ENCODE results near the gene KCNK15.

DNA sequence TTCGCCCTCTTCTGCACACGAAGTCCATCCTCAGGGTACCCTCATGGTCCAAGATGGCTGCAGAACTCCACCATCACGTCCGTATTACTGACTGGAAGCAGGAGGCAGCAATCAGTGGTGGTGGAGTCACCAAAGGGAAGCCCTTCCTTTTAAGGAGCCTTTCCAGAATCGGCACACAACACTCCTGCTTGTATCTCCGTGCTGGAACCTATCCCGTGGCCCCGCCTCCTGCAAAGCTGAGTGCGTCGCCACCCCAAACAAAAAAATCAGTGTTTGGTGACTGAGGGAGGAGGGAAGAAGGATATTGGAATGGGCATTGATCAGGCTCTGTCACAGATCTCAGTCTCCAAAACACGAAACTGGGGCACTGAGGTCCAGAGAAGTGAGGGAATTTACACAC lies 36.3 kb upstream of the KCNK15 start:
- TF ChIP-seq, protein P1, sequence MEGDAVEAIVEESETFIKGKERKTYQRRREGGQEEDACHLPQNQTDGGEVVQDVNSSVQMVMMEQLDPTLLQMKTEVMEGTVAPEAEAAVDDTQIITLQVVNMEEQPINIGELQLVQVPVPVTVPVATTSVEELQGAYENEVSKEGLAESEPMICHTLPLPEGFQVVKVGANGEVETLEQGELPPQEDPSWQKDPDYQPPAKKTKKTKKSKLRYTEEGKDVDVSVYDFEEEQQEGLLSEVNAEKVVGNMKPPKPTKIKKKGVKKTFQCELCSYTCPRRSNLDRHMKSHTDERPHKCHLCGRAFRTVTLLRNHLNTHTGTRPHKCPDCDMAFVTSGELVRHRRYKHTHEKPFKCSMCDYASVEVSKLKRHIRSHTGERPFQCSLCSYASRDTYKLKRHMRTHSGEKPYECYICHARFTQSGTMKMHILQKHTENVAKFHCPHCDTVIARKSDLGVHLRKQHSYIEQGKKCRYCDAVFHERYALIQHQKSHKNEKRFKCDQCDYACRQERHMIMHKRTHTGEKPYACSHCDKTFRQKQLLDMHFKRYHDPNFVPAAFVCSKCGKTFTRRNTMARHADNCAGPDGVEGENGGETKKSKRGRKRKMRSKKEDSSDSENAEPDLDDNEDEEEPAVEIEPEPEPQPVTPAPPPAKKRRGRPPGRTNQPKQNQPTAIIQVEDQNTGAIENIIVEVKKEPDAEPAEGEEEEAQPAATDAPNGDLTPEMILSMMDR (IDR thresholded peaks at IDR 0.05): no peak
- no peak for TF ChIP-seq POLR2A (IDR thresholded peaks at IDR 0.05)

All from testis (tissue), 2 donors.